ENCODE measurements around the gene MCC.

The MCC gene

GRCh38 chr5:113267361-113267900 lies 220.8 kb downstream of the MCC start:
- H3K27ac ChIP-seq = no peak overlapping the region
- no peak for TF ChIP-seq ZFX (IDR thresholded peaks at IDR 0.05; ENCODE audit: borderline replicate concordance)
- TF ChIP-seq CTCF (IDR thresholded peaks at IDR 0.05) = no peak

DNA sequence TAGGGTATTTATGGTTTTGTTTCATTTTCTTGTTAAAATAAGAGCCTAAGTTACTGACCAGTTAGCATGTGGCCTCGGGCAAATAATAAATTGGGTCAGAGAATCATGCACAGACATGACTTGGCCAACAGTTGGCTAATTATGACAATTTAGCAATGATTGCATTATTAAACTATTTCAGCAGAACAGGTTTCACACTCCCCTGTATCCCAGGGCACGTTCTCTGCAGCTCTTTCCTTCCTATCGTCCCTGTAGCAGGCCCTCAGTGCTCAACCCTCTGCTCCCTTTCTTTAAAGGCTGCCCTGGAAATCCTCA lies 221.4 kb downstream of the MCC start:
- no peak for TF ChIP-seq ZFX (IDR thresholded peaks at IDR 0.05; ENCODE audit: borderline replicate concordance)
- no peak for TF ChIP-seq CTCF (IDR thresholded peaks at IDR 0.05)
- no peak overlapping the region for H3K27ac ChIP-seq

DNA sequence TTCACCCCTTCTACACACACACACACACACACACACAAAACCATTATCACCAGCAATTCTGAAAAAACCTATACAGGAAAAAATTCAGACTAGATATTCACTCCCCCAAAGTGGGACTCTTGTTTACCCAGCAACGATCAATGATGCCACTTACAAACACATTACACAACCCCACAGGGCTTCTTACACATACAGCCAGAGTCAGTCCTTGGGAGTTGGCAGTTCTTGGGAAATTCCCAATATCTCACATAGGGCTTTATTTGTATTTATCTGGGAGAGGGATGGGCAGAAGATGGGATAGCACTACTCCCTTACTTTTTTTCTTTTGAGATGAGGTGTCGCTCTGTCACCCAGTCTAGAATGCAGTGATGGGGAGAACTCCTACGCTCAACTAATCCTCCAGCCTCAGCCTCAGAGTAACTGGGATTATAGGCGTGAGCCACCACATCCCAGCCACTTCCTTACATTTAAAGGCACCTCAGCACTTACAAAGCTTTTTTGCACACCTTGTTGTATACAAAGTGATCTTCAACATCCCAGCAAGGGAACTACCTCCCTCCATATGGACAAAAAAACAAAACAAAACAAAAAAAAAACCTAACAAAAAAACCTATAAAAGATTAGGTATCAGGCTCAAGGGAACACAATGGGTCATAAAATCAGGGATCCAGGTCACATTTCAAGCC lies 221.9 kb downstream of the MCC start:
- no peak for TF ChIP-seq CTCF (IDR thresholded peaks at IDR 0.05)
- no peak for TF ChIP-seq ZFX (IDR thresholded peaks at IDR 0.05; ENCODE audit: borderline replicate concordance)
- no peak overlapping the region for H3K27ac ChIP-seq

DNA sequence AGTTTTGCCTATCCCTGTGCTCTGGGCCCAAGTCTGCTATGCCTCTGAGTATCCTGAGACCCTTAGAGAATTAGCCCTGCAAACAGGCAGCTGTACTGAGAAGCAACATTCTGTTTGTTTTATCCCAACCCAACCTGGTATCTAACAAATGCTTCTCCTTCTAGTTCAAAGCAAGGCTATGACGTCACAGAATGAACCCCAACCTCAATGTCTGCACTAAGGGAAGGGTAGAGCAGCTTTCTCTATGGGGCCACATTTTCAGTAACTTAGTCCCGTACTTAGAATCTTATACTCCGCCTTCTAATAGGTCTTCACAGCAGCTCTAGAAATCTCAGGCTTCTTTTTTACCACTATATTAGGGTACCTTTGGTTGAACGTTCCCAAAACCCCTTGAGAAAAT lies 223.1 kb downstream of the MCC start:
- no peak overlapping the region for H3K27ac ChIP-seq
- TF ChIP-seq CTCF (IDR thresholded peaks at IDR 0.05) = no peak
- TF ChIP-seq ZFX (IDR thresholded peaks at IDR 0.05; ENCODE audit: borderline replicate concordance) = no peak

- TF ChIP-seq ZFX (IDR thresholded peaks at IDR 0.05; ENCODE audit: borderline replicate concordance) = no peak
- no peak for TF ChIP-seq CTCF (IDR thresholded peaks at IDR 0.05)
Observed at GRCh38 chr5:113264046-113264445, 224.2 kb downstream of the MCC start.

DNA sequence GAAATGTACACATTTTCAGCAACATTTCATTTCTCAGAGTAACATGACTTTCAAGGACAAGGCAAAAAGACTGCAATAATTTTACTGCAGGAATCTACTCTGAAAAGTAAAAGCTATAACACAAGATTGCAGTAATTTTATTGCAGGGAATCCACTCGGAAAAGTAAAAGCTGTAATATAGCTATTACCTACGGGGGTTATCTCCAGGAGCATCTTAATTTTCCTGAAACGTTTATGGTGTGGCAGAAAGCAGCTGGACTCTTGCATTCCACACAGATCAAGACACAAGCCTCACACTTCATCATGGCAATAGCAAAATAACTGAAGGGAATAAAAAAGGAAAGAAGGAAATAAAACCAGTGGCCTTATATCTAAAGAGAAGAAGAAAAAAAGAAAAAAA lies 224.7 kb downstream of the MCC start:
- no peak overlapping the region for H3K27ac ChIP-seq
- TF ChIP-seq ZFX (IDR thresholded peaks at IDR 0.05; ENCODE audit: borderline replicate concordance) (no peak), CTCF (IDR thresholded peaks at IDR 0.05) (no peak)

More at GRCh38 chr5:113264046-113264445, 224.2 kb downstream of the MCC start:
- H3K27ac ChIP-seq = no peak overlapping the region

DNA sequence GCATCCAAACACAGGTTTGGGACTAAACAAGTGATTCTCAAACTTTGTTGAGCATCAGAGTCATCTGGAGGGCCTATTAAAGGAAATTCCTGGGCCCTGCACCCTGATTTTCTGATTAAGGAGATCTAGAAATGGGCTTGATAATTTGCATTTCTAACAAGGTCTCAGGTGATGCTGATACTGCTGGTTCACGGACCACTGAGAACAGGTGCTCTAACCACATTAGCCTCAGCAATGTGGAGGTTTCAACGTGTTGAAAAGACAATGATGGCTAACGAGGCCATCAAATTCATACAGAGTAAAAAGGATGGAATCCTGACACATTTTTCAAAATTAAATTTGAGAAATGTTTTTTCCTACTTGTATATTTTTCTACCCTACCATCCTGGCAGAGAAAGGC lies 225.6 kb downstream of the MCC start:
- TF ChIP-seq CTCF (IDR thresholded peaks at IDR 0.05) (no peak), ZFX (IDR thresholded peaks at IDR 0.05; ENCODE audit: borderline replicate concordance) (no peak)
- no peak overlapping the region for H3K27ac ChIP-seq
